Measurements from ENCODE around the gene SLC38A6.

SLC38A6 gene

DNA sequence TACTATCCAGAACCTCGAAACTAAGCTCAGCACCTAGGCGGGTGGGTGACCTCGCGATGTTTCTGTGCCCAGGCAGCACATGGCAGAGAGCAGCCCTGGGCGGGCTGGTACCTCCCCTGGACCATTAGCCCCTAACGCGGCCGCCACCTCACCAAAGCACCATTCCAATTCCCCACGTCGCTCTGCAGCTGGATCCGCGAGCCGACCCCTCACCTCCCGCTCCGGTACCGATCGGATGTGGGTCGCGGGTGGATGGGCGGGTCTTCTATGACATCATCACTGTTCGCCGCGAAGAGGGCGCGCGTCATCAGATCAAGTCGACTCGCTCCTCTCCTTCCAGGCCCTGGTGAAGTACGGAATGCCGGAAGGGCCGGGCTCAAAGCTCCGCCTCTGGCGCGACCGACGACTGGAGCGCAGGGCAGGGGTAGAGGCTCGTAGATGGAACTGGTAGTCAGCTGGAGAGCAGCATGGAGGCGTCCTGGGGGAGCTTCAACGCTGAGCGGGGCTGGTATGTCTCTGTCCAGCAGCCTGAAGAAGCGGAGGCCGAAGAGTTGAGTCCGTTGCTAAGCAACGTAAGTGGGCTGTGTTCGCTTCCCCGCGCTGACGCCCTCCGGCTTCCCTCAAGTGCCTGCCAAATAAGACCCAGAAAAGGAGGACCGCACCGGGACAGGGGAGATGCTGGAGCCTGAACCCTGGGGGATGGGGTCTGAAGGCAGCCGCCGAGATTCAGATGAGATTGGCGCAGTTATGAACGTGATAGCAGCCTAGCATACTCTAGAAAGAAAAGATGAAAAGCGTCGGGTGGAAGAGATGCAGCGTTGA is at the start of gene SLC38A6, which contains the start of gene TRMT5:
Gene SLC38A6, plus strand, starts transcription at position 435 of the 822 bp plus-strand sequence. Its CDS starts 33 bp downstream, at position 468.
Gene TRMT5, minus strand, starts transcription at position 269 of the 822 bp plus-strand sequence. Its CDS starts 106 bp downstream, at position 163.
- Mint-ChIP-seq H3K4me3 (no peak within 1 kb of the TSS), H3K9me3 (no peaks in the 10 kb centered on the region), H3K4me1 (ENCODE audit: low read depth) (peaks cover 22% of the 10 kb centered on the region), H3K27ac (no peak within 1 kb of the TSS), H3K27me3 (no peaks in the 10 kb centered on the region), H3K36me3 (ENCODE audit: low read depth) (peaks cover 15% of the 10 kb centered on the region)
- DNase-seq, result peak; percentile 95

- DNase-seq, result no peak
- Mint-ChIP-seq H3K9me3 (peaks cover 3% of the 10 kb centered on the region), H3K27me3 (no peaks in the 10 kb centered on the region), H3K27ac (no peak overlapping the region), H3K4me1 (ENCODE audit: low read depth) (no peaks in the 10 kb centered on the region), H3K4me3 (no peak overlapping the region), H3K36me3 (ENCODE audit: low read depth) (peaks cover 13% of the 10 kb centered on the region)
These were observed 47.0 kb upstream of the SLC38A6 start for GRCh38 chr14:60933920-60934655.

DNA sequence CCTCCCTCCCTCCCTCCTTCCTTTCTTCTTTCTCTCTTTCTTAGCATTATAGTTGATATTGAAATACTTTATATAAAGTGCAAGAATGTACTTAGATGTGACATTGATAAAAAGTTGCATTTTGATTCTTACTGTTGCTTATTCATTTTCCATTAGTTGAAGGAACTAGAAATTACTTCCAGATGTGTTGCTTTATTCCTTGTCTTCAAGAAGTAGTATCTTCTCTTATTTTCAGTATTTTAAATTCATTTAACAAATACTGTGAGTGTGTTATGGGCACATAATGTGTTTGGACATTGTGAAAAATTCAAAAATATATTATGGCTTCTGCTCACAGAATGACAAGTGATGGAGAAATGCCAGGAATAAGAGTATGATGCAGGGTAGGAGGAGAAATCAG is 45.7 kb upstream of the SLC38A6 start:
- Mint-ChIP-seq H3K27ac (no peak overlapping the region), H3K9me3 (peaks cover 3% of the 10 kb centered on the region), H3K4me1 (ENCODE audit: low read depth) (no peaks in the 10 kb centered on the region), H3K4me3 (no peak overlapping the region), H3K27me3 (no peaks in the 10 kb centered on the region), H3K36me3 (ENCODE audit: low read depth) (peaks cover 13% of the 10 kb centered on the region)
- DNase-seq, result no peak

- Mint-ChIP-seq H3K36me3 (ENCODE audit: low read depth) (peaks cover 30% of the 10 kb centered on the region), H3K4me1 (ENCODE audit: low read depth) (peaks cover 20% of the 10 kb centered on the region), H3K27ac (no peak overlapping the region), H3K9me3 (no peaks in the 10 kb centered on the region), H3K4me3 (no peak overlapping the region), H3K27me3 (no peaks in the 10 kb centered on the region)
- DNase-seq, result no peak
These were observed 37.4 kb upstream of the SLC38A6 start for GRCh38 chr14:60943637-60944032.

GRCh38 chr14:60944204-60944603 is 36.8 kb upstream of the SLC38A6 start:
- no peaks in the 10 kb centered on the region for H3K9me3 Mint-ChIP-seq
- no peaks in the 10 kb centered on the region for H3K27me3 Mint-ChIP-seq
- peaks cover 20% of the 10 kb centered on the region for H3K4me1 Mint-ChIP-seq (ENCODE audit: low read depth)
- H3K36me3 Mint-ChIP-seq (ENCODE audit: low read depth), result peaks cover 30% of the 10 kb centered on the region
- no peak overlapping the region for H3K27ac Mint-ChIP-seq
- no peak for DNase-seq
- H3K4me3 Mint-ChIP-seq, result no peak overlapping the region

GRCh38 chr14:60945984-60946383 is 35.1 kb upstream of the SLC38A6 start:
- H3K27ac Mint-ChIP-seq, result peak overlapping the region; percentile 62
- no peak overlapping the region for H3K4me3 Mint-ChIP-seq
- peaks cover 20% of the 10 kb centered on the region for H3K4me1 Mint-ChIP-seq (ENCODE audit: low read depth)

DNA sequence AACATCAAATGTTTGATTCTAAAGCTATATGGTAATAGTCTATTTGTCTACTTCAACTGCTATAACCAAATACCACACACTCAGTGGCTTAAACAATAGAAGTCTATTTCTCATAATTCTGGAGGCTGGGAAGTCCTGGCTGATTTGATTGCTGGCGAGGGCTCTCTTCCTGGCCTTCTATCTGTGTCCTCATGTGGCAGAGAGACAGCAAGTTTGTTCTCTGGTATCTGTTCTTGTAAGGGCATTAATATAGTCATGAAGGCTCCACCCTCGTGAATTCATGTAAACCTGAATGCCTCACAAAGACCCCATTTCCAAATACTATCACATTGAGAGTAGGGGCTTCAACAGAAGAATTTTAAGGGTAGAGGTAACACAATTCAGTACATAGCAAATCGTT is 34.3 kb upstream of the SLC38A6 start:
- peaks cover 20% of the 10 kb centered on the region for H3K4me1 Mint-ChIP-seq (ENCODE audit: low read depth)
- no peaks in the 10 kb centered on the region for H3K9me3 Mint-ChIP-seq
- no peak for DNase-seq
- no peak overlapping the region for H3K4me3 Mint-ChIP-seq
- H3K36me3 Mint-ChIP-seq (ENCODE audit: low read depth), result peaks cover 27% of the 10 kb centered on the region
- H3K27me3 Mint-ChIP-seq, result no peaks in the 10 kb centered on the region
- no peak overlapping the region for H3K27ac Mint-ChIP-seq

More at GRCh38 chr14:60945984-60946383, 35.1 kb upstream of the SLC38A6 start:
- DNase-seq, result no peak
- Mint-ChIP-seq H3K27me3 (no peaks in the 10 kb centered on the region), H3K36me3 (ENCODE audit: low read depth) (peaks cover 33% of the 10 kb centered on the region), H3K9me3 (no peaks in the 10 kb centered on the region)

DNA sequence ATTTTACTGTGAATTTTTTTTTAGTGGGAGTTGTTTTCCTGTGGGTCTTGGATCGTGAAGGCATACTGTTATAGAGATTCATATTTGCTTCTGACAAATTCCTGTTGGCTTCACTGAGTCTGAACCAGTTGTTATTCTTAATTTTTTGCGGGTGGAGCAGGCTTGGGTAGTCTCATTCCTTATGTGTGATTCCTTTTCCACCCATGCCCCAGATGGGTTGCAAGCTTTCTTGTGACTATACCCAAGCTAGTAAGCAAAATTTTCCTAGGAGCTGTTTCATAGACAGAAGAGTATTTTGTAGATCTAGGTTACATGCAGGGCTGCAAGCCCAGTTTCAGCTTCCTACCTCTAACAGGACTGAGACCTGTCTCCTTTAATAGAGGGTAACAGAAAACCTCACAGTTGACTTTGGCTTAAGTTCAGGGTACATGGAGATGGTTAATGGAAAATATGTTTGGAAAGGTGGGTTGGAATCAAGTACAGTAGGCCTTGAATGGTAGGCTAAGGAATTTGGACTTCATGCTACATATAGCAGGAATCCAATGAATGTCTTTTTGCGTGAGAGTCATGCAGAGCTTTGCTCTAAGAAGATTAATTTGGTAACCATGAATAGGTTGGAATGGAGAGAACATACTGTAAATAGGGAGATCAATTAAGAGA is 29.1 kb upstream of the SLC38A6 start:
- Mint-ChIP-seq H3K27me3 (no peaks in the 10 kb centered on the region), H3K4me1 (ENCODE audit: low read depth) (peaks cover 11% of the 10 kb centered on the region), H3K27ac (no peak overlapping the region), H3K4me3 (no peak overlapping the region), H3K36me3 (ENCODE audit: low read depth) (peaks cover 37% of the 10 kb centered on the region), H3K9me3 (peaks cover 21% of the 10 kb centered on the region)
- DNase-seq, result no peak

DNA sequence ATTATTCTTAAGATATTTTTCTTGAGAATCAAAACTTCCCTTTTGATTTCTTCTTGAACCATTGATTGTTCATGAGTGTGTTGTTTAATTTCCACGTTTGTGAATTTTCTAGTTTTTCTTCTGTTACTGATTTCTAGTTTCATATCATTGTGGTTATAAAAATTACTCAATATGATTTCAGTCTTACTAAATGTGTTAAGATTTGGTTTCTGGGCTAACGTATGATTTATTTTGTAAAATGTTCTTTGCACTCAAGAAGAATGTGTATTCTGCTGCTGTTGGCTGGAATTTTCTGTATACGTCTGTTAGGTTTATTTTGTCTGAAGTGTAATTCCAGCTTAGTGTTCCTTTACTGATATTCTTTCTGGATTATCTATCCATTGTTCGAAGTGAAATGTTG is 24.8 kb upstream of the SLC38A6 start:
- Mint-ChIP-seq H3K4me3 (no peak overlapping the region), H3K9me3 (peaks cover 42% of the 10 kb centered on the region), H3K4me1 (ENCODE audit: low read depth) (peaks cover 13% of the 10 kb centered on the region), H3K27ac (no peak overlapping the region), H3K36me3 (ENCODE audit: low read depth) (peaks cover 51% of the 10 kb centered on the region), H3K27me3 (no peaks in the 10 kb centered on the region)
- DNase-seq, result no peak

GRCh38 chr14:60956632-60957031 is 24.4 kb upstream of the SLC38A6 start:
- H3K36me3 Mint-ChIP-seq (ENCODE audit: low read depth), result peaks cover 51% of the 10 kb centered on the region
- no peaks in the 10 kb centered on the region for H3K27me3 Mint-ChIP-seq
- H3K27ac Mint-ChIP-seq, result no peak overlapping the region
- H3K4me3 Mint-ChIP-seq, result no peak overlapping the region
- peaks cover 42% of the 10 kb centered on the region for H3K9me3 Mint-ChIP-seq
- no peak for DNase-seq
- H3K4me1 Mint-ChIP-seq (ENCODE audit: low read depth), result peaks cover 13% of the 10 kb centered on the region

- Mint-ChIP-seq H3K36me3 (ENCODE audit: low read depth) (peaks cover 51% of the 10 kb centered on the region), H3K4me1 (ENCODE audit: low read depth) (peaks cover 13% of the 10 kb centered on the region), H3K9me3 (peaks cover 42% of the 10 kb centered on the region), H3K4me3 (no peak overlapping the region), H3K27ac (no peak overlapping the region), H3K27me3 (no peaks in the 10 kb centered on the region)
- DNase-seq, result no peak
These were observed 22.9 kb upstream of the SLC38A6 start for GRCh38 chr14:60958146-60958545.

GRCh38 chr14:60963761-60964160 is 17.3 kb upstream of the SLC38A6 start:
- H3K4me3 Mint-ChIP-seq, result no peak overlapping the region
- DNase-seq, result no peak
- no peaks in the 10 kb centered on the region for H3K27me3 Mint-ChIP-seq
- H3K9me3 Mint-ChIP-seq, result peaks cover 10% of the 10 kb centered on the region
- peaks cover 12% of the 10 kb centered on the region for H3K4me1 Mint-ChIP-seq (ENCODE audit: low read depth)
- peaks cover 16% of the 10 kb centered on the region for H3K36me3 Mint-ChIP-seq (ENCODE audit: low read depth)
- H3K27ac Mint-ChIP-seq, result no peak overlapping the region

DNA sequence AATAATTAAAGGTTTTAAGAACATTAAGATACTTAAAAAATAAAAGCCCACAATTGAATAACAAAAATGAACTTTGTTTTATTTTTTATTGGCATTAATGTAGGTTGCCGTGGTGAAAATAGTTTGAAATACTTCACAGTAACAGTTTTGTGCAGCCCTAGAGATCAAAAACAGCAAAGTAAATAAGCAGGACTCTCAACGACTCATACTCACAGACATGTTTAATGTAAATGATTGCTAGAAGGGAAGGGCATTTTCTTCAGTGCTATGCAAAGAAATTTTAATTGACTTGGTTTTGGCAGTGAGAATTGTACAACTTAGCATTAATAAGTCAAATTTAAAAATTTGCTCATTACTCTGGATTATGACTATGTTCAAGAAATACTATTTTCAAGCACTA is 16.1 kb upstream of the SLC38A6 start:
- Mint-ChIP-seq H3K36me3 (ENCODE audit: low read depth) (peaks cover 5% of the 10 kb centered on the region), H3K27me3 (no peaks in the 10 kb centered on the region), H3K9me3 (peaks cover under 1% of the 10 kb centered on the region), H3K4me1 (ENCODE audit: low read depth) (peaks cover 12% of the 10 kb centered on the region), H3K27ac (peak overlapping the region; percentile 55), H3K4me3 (no peak overlapping the region)
- DNase-seq, result no peak

GRCh38 chr14:60965402-60965801 is 15.6 kb upstream of the SLC38A6 start:
- H3K36me3 Mint-ChIP-seq (ENCODE audit: low read depth), result peaks cover 5% of the 10 kb centered on the region
- H3K9me3 Mint-ChIP-seq, result no peaks in the 10 kb centered on the region
- DNase-seq, result no peak
- H3K27me3 Mint-ChIP-seq, result no peaks in the 10 kb centered on the region
- peaks cover 12% of the 10 kb centered on the region for H3K4me1 Mint-ChIP-seq (ENCODE audit: low read depth)
- no peak overlapping the region for H3K4me3 Mint-ChIP-seq
- peak overlapping the region; percentile 79 for H3K27ac Mint-ChIP-seq
